Calu3 (cell line): Measurements from ENCODE around the gene MAPRE3. TPM values are rescaled to one million over a fixed set of nuclear protein-coding genes. Genes with fewer than 3 reads are reported as not detected.
A peak's percentile ranks its signal among the peaks of the same experiment; 100 is the strongest.

Experiments
- BruUV-seq: library from RNA; stranded (reverse); fragments of 400-500 nt; replicated peaks from 2 replicates; lab custom pipeline; 2021; lab: Mats Ljungman, UMichigan
- CTCF ChIA-PET: fragments of 300-600 bp; sonication (Branson Sonifier 250); formaldehyde crosslinking; loops from one replicate; lab custom pipeline; 2022; ENCODE audit warnings: antibody characterized with exemption; lab: Charles Lee
- DNase-seq: peaks from one replicate; pipeline ENCODE4 v3.0.0; 2022
- H3K27ac Mint-ChIP-seq: one replicate; pipeline ENCODE4 v1.8.0; 2022; ENCODE audit warnings: mixed read lengths; ENCODE audit not compliant: unreplicated experiment
- H3K27me3 Mint-ChIP-seq: one replicate; pipeline ENCODE4 v1.8.0; 2022; ENCODE audit warnings: mixed read lengths; ENCODE audit not compliant: unreplicated experiment
- H3K36me3 Mint-ChIP-seq: one replicate; pipeline ENCODE4 v1.8.0; 2022; ENCODE audit warnings: mild to moderate bottlenecking, moderate library complexity, mixed read lengths; ENCODE audit not compliant: insufficient read depth, unreplicated experiment
- H3K4me1 Mint-ChIP-seq: one replicate; pipeline ENCODE4 v1.8.0; 2022; ENCODE audit warnings: mild to moderate bottlenecking, low read depth, mixed read lengths; ENCODE audit not compliant: unreplicated experiment
- H3K4me3 Mint-ChIP-seq: one replicate; pipeline ENCODE4 v1.8.0; 2022; ENCODE audit warnings: mild to moderate bottlenecking, low read depth, moderate library complexity, mixed read lengths; ENCODE audit not compliant: unreplicated experiment
- H3K9me3 Mint-ChIP-seq: one replicate; pipeline ENCODE4 v1.8.0; 2022; ENCODE audit warnings: low read depth, mixed read lengths; ENCODE audit not compliant: unreplicated experiment
- intact Hi-C: fragments of 100-400 bp; cut with micrococcal nuclease; formaldehyde crosslinking; loops from one replicate; pipeline ENCODE4 v1.10.0; 2022; ENCODE audit not compliant: unreplicated experiment
- total RNA-seq: library from RNA; stranded (reverse); gene quantifications from 2 replicates; pipeline ENCODE4 v1.2.3, GENCODE V29; 2022
- TF ChIP-seq, protein P1 (sequence below): fragments of 200-600 bp; IDR thresholded peaks from one replicate; pipeline ENCODE4 v1.8.0; 2022; ENCODE audit warnings: antibody characterized with exemption; ENCODE audit not compliant: unreplicated experiment

Gene MAPRE3
- total RNA-seq, 1 experiment from 2014 or later = 11.1 TPM

DNA sequence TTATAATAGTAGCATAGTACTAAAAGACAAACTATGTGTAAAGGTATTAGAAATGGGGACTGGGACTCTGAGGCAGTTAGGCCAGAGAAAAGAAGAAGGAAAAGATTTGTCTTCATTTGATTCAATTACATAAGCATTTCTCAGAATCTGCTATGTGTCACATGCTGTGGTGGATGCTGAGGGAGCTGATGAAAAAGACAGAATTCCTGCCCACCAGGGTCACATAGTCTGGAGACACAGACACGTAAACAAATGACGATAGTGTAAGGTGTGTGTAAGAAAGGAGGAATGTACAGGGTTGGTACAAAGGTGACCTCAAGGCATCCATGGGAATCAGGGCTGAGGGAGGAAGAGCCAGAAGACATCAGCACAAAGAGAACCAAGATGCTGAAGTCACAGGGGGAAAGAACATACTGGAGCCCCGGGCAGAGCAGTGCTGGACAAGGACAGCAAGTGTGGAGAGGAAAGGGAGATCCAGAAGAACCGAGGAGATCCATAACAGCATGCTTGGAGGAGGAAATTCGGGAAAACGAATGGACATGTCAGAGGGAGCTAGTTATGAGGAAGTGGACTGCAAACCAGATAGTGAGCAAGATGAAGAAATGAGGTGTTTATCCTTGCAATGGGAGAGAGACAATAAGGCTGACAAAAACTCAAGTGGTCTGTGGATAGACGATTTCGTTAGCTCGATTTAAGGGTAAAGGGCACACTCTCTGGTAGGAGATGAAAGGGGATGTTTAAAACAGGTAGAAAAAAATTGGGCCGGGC, 1.2 kb upstream of the MAPRE3 start:
- H3K27ac Mint-ChIP-seq = peak overlapping the region; percentile 32
- TF ChIP-seq, protein P1, sequence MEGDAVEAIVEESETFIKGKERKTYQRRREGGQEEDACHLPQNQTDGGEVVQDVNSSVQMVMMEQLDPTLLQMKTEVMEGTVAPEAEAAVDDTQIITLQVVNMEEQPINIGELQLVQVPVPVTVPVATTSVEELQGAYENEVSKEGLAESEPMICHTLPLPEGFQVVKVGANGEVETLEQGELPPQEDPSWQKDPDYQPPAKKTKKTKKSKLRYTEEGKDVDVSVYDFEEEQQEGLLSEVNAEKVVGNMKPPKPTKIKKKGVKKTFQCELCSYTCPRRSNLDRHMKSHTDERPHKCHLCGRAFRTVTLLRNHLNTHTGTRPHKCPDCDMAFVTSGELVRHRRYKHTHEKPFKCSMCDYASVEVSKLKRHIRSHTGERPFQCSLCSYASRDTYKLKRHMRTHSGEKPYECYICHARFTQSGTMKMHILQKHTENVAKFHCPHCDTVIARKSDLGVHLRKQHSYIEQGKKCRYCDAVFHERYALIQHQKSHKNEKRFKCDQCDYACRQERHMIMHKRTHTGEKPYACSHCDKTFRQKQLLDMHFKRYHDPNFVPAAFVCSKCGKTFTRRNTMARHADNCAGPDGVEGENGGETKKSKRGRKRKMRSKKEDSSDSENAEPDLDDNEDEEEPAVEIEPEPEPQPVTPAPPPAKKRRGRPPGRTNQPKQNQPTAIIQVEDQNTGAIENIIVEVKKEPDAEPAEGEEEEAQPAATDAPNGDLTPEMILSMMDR = no peak
- peaks cover 19% of the 10 kb centered on the region for H3K27me3 Mint-ChIP-seq
- no peak for DNase-seq
- H3K4me1 Mint-ChIP-seq = peaks cover 30% of the 10 kb centered on the region
- CTCF ChIA-PET = interaction anchor here (0.7 to 1.5 kb wide), 2 partner anchors 8 to 13 kb away, joined by 4 read pairs; no protein-coding TSS in a partner anchor
- peaks cover 18% of the 10 kb centered on the region for H3K36me3 Mint-ChIP-seq
- no TSS peak for BruUV-seq
- peak overlapping the region; percentile 70 for H3K4me3 Mint-ChIP-seq
- intact Hi-C loops = no loop called here
- no peaks in the 10 kb centered on the region for H3K9me3 Mint-ChIP-seq

DNA sequence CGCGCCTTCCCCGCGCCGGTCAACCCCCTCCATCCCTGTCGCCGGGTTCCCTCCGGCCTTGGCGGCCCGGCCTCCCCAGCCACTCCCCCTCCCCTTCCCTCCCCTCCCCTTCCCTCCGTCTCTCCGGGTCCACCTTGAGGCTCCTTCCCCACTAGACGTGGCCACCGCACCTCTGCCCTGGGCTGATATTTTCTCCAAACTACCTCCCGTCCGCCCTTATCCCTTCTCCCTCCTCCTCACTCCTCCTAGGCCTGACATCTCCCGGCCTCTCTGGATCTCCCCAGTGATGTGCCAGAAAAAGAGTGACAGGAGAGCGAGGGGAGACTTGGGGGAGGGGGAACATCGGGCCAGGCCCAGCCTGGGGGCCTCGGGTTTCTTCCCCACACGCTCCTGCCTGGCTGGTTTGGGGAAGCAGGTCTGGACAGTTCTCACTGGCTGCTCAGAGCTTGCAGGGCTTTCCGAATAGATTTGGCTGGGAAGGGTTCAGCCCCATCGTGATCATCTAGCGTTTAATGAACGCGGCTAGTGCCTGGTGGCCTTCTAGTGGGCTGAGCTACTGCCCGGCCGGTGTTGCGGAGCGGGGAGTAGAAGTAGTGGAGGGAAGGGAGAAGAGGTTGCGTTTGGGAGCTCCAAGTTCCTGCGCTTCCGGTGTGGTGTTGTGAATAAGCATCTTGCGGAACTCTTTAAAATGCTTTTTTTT, 641 bp downstream of the MAPRE3 start:
- H3K4me1 Mint-ChIP-seq = peaks cover 30% of the 10 kb centered on the region
- intact Hi-C loops = no loop called here
- CTCF ChIA-PET = interaction anchor here (1.0 kb wide), 1 partner anchor 11 kb away, joined by 5 read pairs; no protein-coding TSS in a partner anchor

DNA sequence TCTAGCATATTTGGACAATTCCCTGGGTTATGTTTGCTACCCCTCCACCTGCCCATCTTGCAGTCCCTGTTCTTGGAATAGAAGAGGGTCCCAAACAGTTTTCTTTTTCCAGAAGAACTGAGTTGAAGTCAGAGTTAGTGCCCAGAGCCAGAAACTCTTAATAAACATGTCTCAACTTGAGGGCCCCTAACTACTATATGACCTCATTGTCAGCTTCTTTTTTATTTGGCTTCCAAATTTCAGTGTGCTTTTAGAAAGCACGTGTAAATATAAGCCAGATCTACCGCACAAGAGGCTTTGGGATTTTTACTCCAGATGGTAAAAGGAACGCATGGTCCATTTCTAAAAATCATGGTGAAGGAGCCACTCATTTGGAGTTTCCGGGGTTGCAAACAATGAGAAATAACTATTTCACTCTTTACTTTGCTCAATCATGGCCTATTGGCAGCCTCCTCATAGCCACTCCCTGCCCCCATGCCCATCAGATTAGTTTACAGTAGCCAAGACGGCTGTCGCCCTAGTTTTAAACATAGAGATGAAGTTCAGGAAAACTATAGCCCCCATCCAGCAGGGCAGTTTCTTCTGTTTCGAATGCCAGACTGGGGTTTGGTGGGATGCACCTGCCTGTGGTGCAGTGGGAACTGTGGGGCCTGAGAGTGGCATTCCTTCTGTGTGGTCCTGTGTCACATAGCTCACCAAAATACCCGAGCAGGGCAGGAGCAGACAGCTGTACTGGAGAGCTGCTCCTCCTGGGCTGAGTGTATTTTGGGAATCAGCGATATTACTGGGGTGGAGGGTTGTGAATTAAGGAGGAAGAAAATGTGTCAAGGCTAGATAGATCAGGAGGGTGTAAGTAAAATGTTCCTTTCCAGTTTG, 1.7 kb downstream of the MAPRE3 start:
- no peaks in the 10 kb centered on the region for H3K9me3 Mint-ChIP-seq
- CTCF ChIA-PET = interaction anchor here (1.0 kb wide), 1 partner anchor 10 kb away, joined by 5 read pairs; no protein-coding TSS in a partner anchor
- H3K4me1 Mint-ChIP-seq = peaks cover 30% of the 10 kb centered on the region
- H3K27ac Mint-ChIP-seq = no peak overlapping the region
- DNase-seq = no peak
- H3K36me3 Mint-ChIP-seq = peaks cover 18% of the 10 kb centered on the region
- no TSS peak for BruUV-seq
- intact Hi-C loops = no loop called here
- H3K4me3 Mint-ChIP-seq = peak overlapping the region; percentile 70
- TF ChIP-seq, protein P1 = no peak
- H3K27me3 Mint-ChIP-seq = peaks cover 19% of the 10 kb centered on the region

More for the DNA sequence above, 641 bp downstream of the MAPRE3 start:
- TF ChIP-seq, protein P1 = no peak
- peaks cover 19% of the 10 kb centered on the region for H3K27me3 Mint-ChIP-seq
- H3K36me3 Mint-ChIP-seq = peaks cover 18% of the 10 kb centered on the region
- no peak for DNase-seq
- H3K27ac Mint-ChIP-seq = peak overlapping the region; percentile 26
- H3K9me3 Mint-ChIP-seq = no peaks in the 10 kb centered on the region
- no TSS peak for BruUV-seq
- peak overlapping the region; percentile 70 for H3K4me3 Mint-ChIP-seq

DNA sequence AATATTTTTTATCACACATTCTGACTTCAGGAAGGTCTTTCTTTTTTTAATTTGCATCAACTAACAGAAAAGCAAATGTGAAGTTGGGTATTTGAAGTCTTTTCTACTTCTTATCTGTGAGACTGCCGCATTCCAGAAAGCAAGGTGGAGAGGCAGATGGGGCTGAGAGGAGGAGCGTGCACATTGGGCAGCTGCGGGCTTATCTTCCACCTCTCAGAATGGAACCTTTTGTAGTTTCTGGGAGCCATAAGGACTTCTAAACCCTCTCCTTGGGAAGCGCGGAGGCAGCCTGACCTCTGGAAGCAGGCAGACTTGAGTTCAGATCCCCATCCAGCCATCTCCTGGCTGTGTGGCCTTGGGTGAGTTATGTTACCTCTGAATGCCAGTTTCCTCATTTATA, 3.9 kb downstream of the MAPRE3 start:
- CTCF ChIA-PET = no interaction called here
- intact Hi-C loops = no loop called here
- peaks cover 6% of the 10 kb centered on the region for H3K27me3 Mint-ChIP-seq

More for the DNA sequence above, 3.9 kb downstream of the MAPRE3 start:
- H3K27ac Mint-ChIP-seq = no peak overlapping the region
- DNase-seq = no peak
- H3K4me1 Mint-ChIP-seq = peaks cover 34% of the 10 kb centered on the region
- no peak overlapping the region for H3K4me3 Mint-ChIP-seq
- BruUV-seq = no TSS peak
- TF ChIP-seq, protein P1 = no peak
- H3K36me3 Mint-ChIP-seq = peaks cover 10% of the 10 kb centered on the region
- no peaks in the 10 kb centered on the region for H3K9me3 Mint-ChIP-seq
